Loucy (cell line): ENCODE results near the gene CCBE1.

Source experiments
- EZH2phosphoT487 ChIP-seq: fragments of 200-600 bp; IDR thresholded peaks from 2 replicates; pipeline ENCODE4 v1.6.1; 2018; ENCODE audit warnings: antibody characterized with exemption, mild to moderate bottlenecking, moderate library complexity, borderline replicate concordance
- TF ChIP-seq, protein P1 (sequence below): fragments of 200-600 bp; sonication (generic); conservative IDR thresholded peaks from 2 replicates; pipeline ENCODE4 v1.5.1; 2014; ENCODE audit warnings: mild to moderate bottlenecking, antibody characterized with exemption, low read length

GRCh38 chr18:59613903-59614302 is 83.3 kb downstream of the CCBE1 start:
- TF ChIP-seq, protein P1, sequence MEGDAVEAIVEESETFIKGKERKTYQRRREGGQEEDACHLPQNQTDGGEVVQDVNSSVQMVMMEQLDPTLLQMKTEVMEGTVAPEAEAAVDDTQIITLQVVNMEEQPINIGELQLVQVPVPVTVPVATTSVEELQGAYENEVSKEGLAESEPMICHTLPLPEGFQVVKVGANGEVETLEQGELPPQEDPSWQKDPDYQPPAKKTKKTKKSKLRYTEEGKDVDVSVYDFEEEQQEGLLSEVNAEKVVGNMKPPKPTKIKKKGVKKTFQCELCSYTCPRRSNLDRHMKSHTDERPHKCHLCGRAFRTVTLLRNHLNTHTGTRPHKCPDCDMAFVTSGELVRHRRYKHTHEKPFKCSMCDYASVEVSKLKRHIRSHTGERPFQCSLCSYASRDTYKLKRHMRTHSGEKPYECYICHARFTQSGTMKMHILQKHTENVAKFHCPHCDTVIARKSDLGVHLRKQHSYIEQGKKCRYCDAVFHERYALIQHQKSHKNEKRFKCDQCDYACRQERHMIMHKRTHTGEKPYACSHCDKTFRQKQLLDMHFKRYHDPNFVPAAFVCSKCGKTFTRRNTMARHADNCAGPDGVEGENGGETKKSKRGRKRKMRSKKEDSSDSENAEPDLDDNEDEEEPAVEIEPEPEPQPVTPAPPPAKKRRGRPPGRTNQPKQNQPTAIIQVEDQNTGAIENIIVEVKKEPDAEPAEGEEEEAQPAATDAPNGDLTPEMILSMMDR, result no peak
- TF ChIP-seq EZH2phosphoT487, result no peak
